GM21528 (cell line): ENCODE measurements around the gene ABITRAM.
"Not testable (repeated sequence)": the region's sequence is repeated elsewhere in the genome, so short reads cannot be mapped to it uniquely, and the experiment has no call there.

Experiments
- ATAC-seq: cut with Tn5 transposase; IDR thresholded peaks from one replicate; pipeline ENCODE4 v1.9.1; 2021; ENCODE audit warnings: mild to moderate bottlenecking, moderate library complexity; ENCODE audit not compliant: unreplicated experiment, low FRiP score

ABITRAM gene

GRCh38 chr9:108924466-108924865 lies 9.7 kb upstream of the ABITRAM start:
- no peak for ATAC-seq

GRCh38 chr9:108928386-108928785 lies 5.8 kb upstream of the ABITRAM start:
- no peak for ATAC-seq

GRCh38 chr9:108933231-108933717 lies 926 bp upstream of the ABITRAM start:
- ATAC-seq = peak; percentile 0

GRCh38 chr9:108933718-108934322 lies 380 bp upstream of the ABITRAM start, which contains the start of gene ELP1:
TSS of gene ELP1 (minus strand) at chr9:108934124. CDS start at chr9:108931146, 2,978 bp downstream.
- ATAC-seq = peak; percentile 89

- ATAC-seq = no peak
These were observed 3.5 kb downstream of the ABITRAM start for GRCh38 chr9:108937561-108938305.

- ATAC-seq = no peak
These were observed 5.8 kb downstream of the ABITRAM start for GRCh38 chr9:108939975-108940374.

- ATAC-seq = no peak
These were observed 16.0 kb downstream of the ABITRAM start for GRCh38 chr9:108950168-108950567.

GRCh38 chr9:108951578-108951977 lies 17.4 kb downstream of the ABITRAM start:
- no peak for ATAC-seq

GRCh38 chr9:108953983-108954574 lies 19.9 kb downstream of the ABITRAM start:
- no peak for ATAC-seq

GRCh38 chr9:108956022-108956630 lies 21.9 kb downstream of the ABITRAM start:
- no peak for ATAC-seq

- ATAC-seq = no peak
These were observed 22.4 kb downstream of the ABITRAM start for GRCh38 chr9:108956631-108957026.

GRCh38 chr9:108960331-108960730 lies 26.1 kb downstream of the ABITRAM start:
- no peak for ATAC-seq

- ATAC-seq = no peak
These were observed 27.0 kb downstream of the ABITRAM start for GRCh38 chr9:108961151-108961550.

GRCh38 chr9:108963459-108964143 lies 29.4 kb downstream of the ABITRAM start:
- ATAC-seq = no peak

- ATAC-seq = no peak
These were observed 33.7 kb downstream of the ABITRAM start for GRCh38 chr9:108967916-108968315.

- not testable (repeated sequence) for ATAC-seq
These were observed 37.2 kb downstream of the ABITRAM start for GRCh38 chr9:108971392-108971791.

- no peak for ATAC-seq
These were observed 38.0 kb downstream of the ABITRAM start for GRCh38 chr9:108972186-108972585.

- ATAC-seq = no peak
These were observed 38.5 kb downstream of the ABITRAM start for GRCh38 chr9:108972626-108973209.

- no peak for ATAC-seq
These were observed 39.7 kb downstream of the ABITRAM start for GRCh38 chr9:108973895-108974294.

- ATAC-seq = no peak
These were observed 44.0 kb downstream of the ABITRAM start for GRCh38 chr9:108978205-108978604.
